K562 (cell line): ENCODE data around the gene DNAI1. TPM values are rescaled to one million over a fixed set of nuclear protein-coding genes. Genes with fewer than 3 reads are reported as not detected.

Experiments used
- ATAC-seq: fragments of 200-7000 bp; cut with Tn5 transposase; 3 replicates; pipeline ENCODE4 v1.9.1; 2020; ENCODE audit warnings: moderate library complexity
- BruUV-seq: library from RNA; stranded (reverse); fragments of 400-500 nt; replicated peaks from 2 replicates; lab custom pipeline; 2021; lab: Mats Ljungman, UMichigan
- CTCF ChIA-PET: fragments of 300-600 bp; formaldehyde crosslinking; extraction: SDS; loops from one replicate; lab custom pipeline; 2021; ENCODE audit warnings: low intra/inter-chr PET ratio; lab: Yijun Ruan, JAX
- POLR2A ChIA-PET: fragments of 300-600, 350-650 bp; sonication (Branson Sonifier 250); formaldehyde crosslinking; extraction: SDS; loops from one replicate; lab custom pipeline; 2021; ENCODE audit warnings: antibody characterized with exemption, inconsistent platforms; lab: Yijun Ruan, JAX
- DNase-seq, 4 experiments: peaks; one replicate each; pipeline versions ENCODE4 v3.0.0 to v3.0.0-alpha.2; 2011 to 2018; ENCODE audit warnings: low spot score in 3 of 4, mixed read lengths in 3 of 4; ENCODE audit errors: extremely low read depth in 1 of 4
- FAIRE-seq: peaks from 2 replicates; lab custom pipeline; 2011; peaks lifted over from hg19 to GRCh38; lab: Jason Lieb, UNC
- H2AFZ ChIP-seq: 2 replicates; pipeline ENCODE4 v1.6.0; 2011; ENCODE audit warnings: low read depth, low read length, control low read depth, inconsistent platforms
- H3K27ac ChIP-seq: fragments of 200-600 bp; 3 replicates; pipeline ENCODE4 v1.8.0; 2011; ENCODE audit warnings: low read depth, mild to moderate bottlenecking, control low read depth, inconsistent platforms, low read length, moderate library complexity, mixed read lengths; ENCODE audit errors: extremely low read depth
- H3K27me3 ChIP-seq, 2 experiments: fragments of 300-600 bp in 1 of 2; 2 replicates in 1 of 2; 3 replicates in 1 of 2; pipeline versions ENCODE4 v1.6.0 to v1.8.0; 2011; ENCODE audit warnings: inconsistent platforms in 2 of 2, low read length in 2 of 2, mild to moderate bottlenecking in 1 of 2, mixed read lengths in 1 of 2, moderate library complexity in 1 of 2; ENCODE audit not compliant: control insufficient read depth in 2 of 2, insufficient read depth in 2 of 2
- H3K36me3 ChIP-seq: fragments of 300-600 bp; 3 replicates; pipeline ENCODE4 v1.8.0; 2011; ENCODE audit warnings: mild to moderate bottlenecking, low read length, inconsistent platforms; ENCODE audit not compliant: control insufficient read depth, insufficient read depth
- H3K4me1 ChIP-seq, 2 experiments: fragments of 200-600 bp in 1 of 2; replicated peaks in 1 of 2; 2 replicates in 1 of 2; 3 replicates in 1 of 2; pipeline versions ENCODE4 v1.5.1 to v1.8.0; 2011; ENCODE audit warnings: inconsistent platforms in 2 of 2, low read length in 2 of 2, mild to moderate bottlenecking in 1 of 2, mixed read lengths in 1 of 2, moderate library complexity in 1 of 2; ENCODE audit not compliant: control insufficient read depth in 2 of 2, insufficient read depth in 2 of 2
- H3K4me2 ChIP-seq: 2 replicates; pipeline ENCODE4 v1.6.1; 2011; ENCODE audit warnings: low read length, control low read depth, inconsistent platforms, mixed read lengths; ENCODE audit not compliant: insufficient read depth
- H3K4me3 ChIP-seq: fragments of 200-600 bp; sonication (generic), shearing (Covaris generic); 2 replicates; pipeline ENCODE4 v1.5.1; 2016; ENCODE audit warnings: control low read depth, inconsistent platforms
- H3K79me2 ChIP-seq: fragments of 200-600 bp; 3 replicates; pipeline ENCODE4 v1.8.0; 2011; ENCODE audit warnings: low read length, inconsistent platforms; ENCODE audit not compliant: control insufficient read depth, insufficient read depth
- H3K9ac ChIP-seq, 2 experiments: 2 replicates each; pipeline versions ENCODE4 v1.6.0 to v1.6.1; 2011; ENCODE audit warnings: low read depth in 2 of 2, low read length in 2 of 2, control low read depth in 1 of 2, inconsistent platforms in 1 of 2, mild to moderate bottlenecking in 1 of 2, mixed read lengths in 1 of 2; ENCODE audit not compliant: insufficient read depth in 1 of 2
- H3K9me1 ChIP-seq: one replicate; pipeline ENCODE4 v1.6.0; 2011; ENCODE audit warnings: inconsistent platforms, mild to moderate bottlenecking, low read length, moderate library complexity; ENCODE audit not compliant: control insufficient read depth, insufficient read depth
- H3K9me3 ChIP-seq: replicated peaks from 2 replicates; pipeline ENCODE4 v1.5.1; 2011; ENCODE audit warnings: low read depth, low read length, inconsistent platforms; ENCODE audit not compliant: control insufficient read depth, insufficient read depth
- H4K20me1 ChIP-seq: replicated peaks from 2 replicates; pipeline ENCODE4 v1.6.1; 2011; ENCODE audit warnings: low read length, inconsistent platforms, mixed read lengths; ENCODE audit not compliant: control insufficient read depth, insufficient read depth
- DPF2 ChIP-seq: fragments of 450-650 bp; IDR thresholded peaks from 2 replicates; pipeline ENCODE4 v1.6.1; 2016
- MAFK ChIP-seq: IDR thresholded peaks from 2 replicates; pipeline ENCODE4 v1.6.1; 2011; ENCODE audit warnings: low read length, improper control_type of control experiment
- RBM34 ChIP-seq: fragments of 200-400 bp; formaldehyde crosslinking; IDR thresholded peaks from 2 replicates; pipeline ENCODE4 v1.6.1; 2018; ENCODE audit warnings: low read length, borderline replicate concordance; ENCODE audit not compliant: insufficient read depth
- SMARCA4 ChIP-seq: fragments of 450-650 bp; IDR thresholded peaks from 2 replicates; pipeline ENCODE4 v1.6.1; 2016
- SMARCE1 ChIP-seq: fragments of 450-650 bp; IDR thresholded peaks from 2 replicates; pipeline ENCODE4 v1.7.1; 2016; ENCODE audit warnings: mild to moderate bottlenecking
- STAT5B ChIP-seq: fragments of 250-450 bp; sonication (Bioruptor Pico); IDR thresholded peaks from 2 replicates; pipeline ENCODE4 v1.8.0; 2021; ENCODE audit warnings: mild to moderate bottlenecking, inconsistent platforms
- ZBTB1 ChIP-seq: sonication (generic); formaldehyde crosslinking; IDR thresholded peaks from 2 replicates; pipeline ENCODE4 v1.8.1; 2023; ENCODE audit warnings: missing genetic modification reagents, low read depth, mild to moderate bottlenecking, borderline replicate concordance
- ZNF830 ChIP-seq: fragments of 250-450 bp; sonication (Bioruptor Pico); IDR thresholded peaks from 2 replicates; pipeline ENCODE4 v1.5.0; 2021; ENCODE audit warnings: mild to moderate bottlenecking
- WGBS: fragments of 100-300 bp; shearing (Covaris generic); methylation state at CpG from one replicate; pipeline ENCODE4 v1.1.6; 2016; ENCODE audit warnings: low coverage, mixed read lengths; ENCODE audit not compliant: insufficient coverage; ENCODE audit errors: missing lambda C conversion rate; 5-methylcytosine and 5-hydroxymethylcytosine counted together
- in situ Hi-C: fragments of 300-500 bp; cut with MboI; formaldehyde crosslinking; loops from 4 replicates; pipeline ENCODE4 v1.15.0; 2018; ENCODE audit warnings: inconsistent platforms, mixed read lengths
- intact Hi-C: fragments of 100-400 bp; cut with micrococcal nuclease; formaldehyde crosslinking; loops from 2 replicates; pipeline ENCODE4 v1.14.2; 2022
- polyA plus RNA-seq, 8 experiments: library from polyadenylated mRNA; depleted of rRNA in 4 of 8; stranded (reverse) in 5 of 8; unstranded in 3 of 8; fragments of >200 nt; fragmentation: Nextera tagmentation in 2 of 8; fragmentation: Illumina TruSeq in 1 of 8; extraction: Ambion mirVana in 2 of 8; extraction: Trizol in 1 of 8; gene quantifications; 2 replicates each; pipeline versions ENCODE4 v1.2.1 to v1.2.3, GENCODE V29; 2011 to 2014; ENCODE audit warnings: inconsistent platforms in 1 of 8, missing spikeins in 1 of 8
- total RNA-seq, 7 experiments: library from RNA; depleted of rRNA in 6 of 7; stranded (reverse); fragments of >200 nt in 6 of 7; fragmentation: Illumina TruSeq in 2 of 7; extraction: Trizol in 2 of 7; gene quantifications; 2 replicates each; pipeline versions ENCODE4 v1.2.1 to v1.2.3, GENCODE V29; 2011 to 2021; ENCODE audit warnings: low replicate concordance in 1 of 7
- TF ChIP-seq, protein P1 (sequence below): fragments of 450-650 bp; IDR thresholded peaks from 2 replicates; pipeline ENCODE4 v1.6.1; 2016; ENCODE audit warnings: low read depth
- TF ChIP-seq, protein P2 (sequence below), 3 experiments: IDR thresholded peaks in 2 of 3; conservative IDR thresholded peaks in 1 of 3; 2 replicates each; pipeline ENCODE4 v1.5.1; 2011 to 2012; ENCODE audit warnings: low read length in 3 of 3, mild to moderate bottlenecking in 3 of 3, control low read depth in 2 of 3, improper control_type of control experiment in 1 of 3, inconsistent platforms in 1 of 3, low read depth in 1 of 3, mixed read lengths in 1 of 3, moderate library complexity in 1 of 3; ENCODE audit not compliant: insufficient read depth in 2 of 3
- TF ChIP-seq, protein P3 (sequence below): fragments of 450-650 bp; formaldehyde crosslinking; IDR thresholded peaks from 2 replicates; pipeline ENCODE4 v1.4.0; 2020; ENCODE audit warnings: mild to moderate bottlenecking, mixed read lengths

The DNAI1 gene
- total and polyA plus RNA-seq, 9 of the 15 experiments (the other 6 are each of a cell fraction or from before 2014, with no cell fraction given), result 0.01 to 0.17 (median 0.04) TPM; not detected in 6

DNA sequence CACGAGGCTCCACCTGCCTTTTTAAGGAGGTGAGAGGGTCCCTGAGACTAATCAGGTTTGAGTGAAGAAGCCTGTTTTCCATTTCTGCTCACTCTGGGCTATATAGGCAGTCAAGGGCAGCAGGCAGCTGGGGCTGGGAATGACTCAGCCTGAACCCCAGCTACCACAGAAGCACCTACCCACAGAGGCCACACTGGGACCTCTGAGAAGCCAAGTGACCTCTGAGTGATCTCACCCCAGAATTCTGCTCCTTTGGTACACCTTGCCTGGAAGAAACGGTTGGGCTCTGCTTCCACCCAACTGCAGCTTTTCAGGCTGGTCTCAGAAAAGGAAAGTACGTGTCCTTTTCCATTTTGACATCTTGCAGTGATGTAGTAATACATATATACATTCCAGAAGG, 7.1 kb upstream of the DNAI1 start:
- in situ Hi-C loops (no loop called here), intact Hi-C loops (no loop called here)
- peaks cover 7 to 13% of the 10 kb centered on the region in 2 experiments; a peak in 3 of 5 replicates for H3K4me1 ChIP-seq
- ChIA-PET CTCF (no interaction called here), POLR2A (interaction anchor here (0.7 to 1.5 kb wide), 2 partner anchors 12 to 46 kb away, joined by 3 to 4 read pairs; no protein-coding TSS in a partner anchor)
- BruUV-seq, result no TSS peak
- peaks cover 9% of the 10 kb centered on the region; the same call in 1 of the 2 replicates for H4K20me1 ChIP-seq
- H2AFZ ChIP-seq, result no peak overlapping the region
- no peaks in the 10 kb centered on the region for H3K36me3 ChIP-seq
- no peaks in the 10 kb centered on the region for H3K27me3 ChIP-seq
- H3K9ac ChIP-seq, result peak overlapping the region in 1 of 2 experiments; percentile 75; a peak in 1 of 4 replicates
- H3K9me1 ChIP-seq, result no peaks in the 10 kb centered on the region
- H3K4me2 ChIP-seq, result no peak overlapping the region; the same call in 1 of the 2 replicates
- ATAC-seq (peak; percentile 85), DNase-seq (peak; percentile 39 to 60 (median 48)), FAIRE-seq (peak; percentile 82)
- no peak overlapping the region for H3K27ac ChIP-seq
- H3K79me2 ChIP-seq, result no peaks in the 10 kb centered on the region
- whole genome bisulfite sequencing, result 0% methylated on average over 3 of the region's 3 CpGs
- no peaks in the 10 kb centered on the region for H3K9me3 ChIP-seq
- no peak overlapping the region for H3K4me3 ChIP-seq
- TF ChIP-seq, protein P1, sequence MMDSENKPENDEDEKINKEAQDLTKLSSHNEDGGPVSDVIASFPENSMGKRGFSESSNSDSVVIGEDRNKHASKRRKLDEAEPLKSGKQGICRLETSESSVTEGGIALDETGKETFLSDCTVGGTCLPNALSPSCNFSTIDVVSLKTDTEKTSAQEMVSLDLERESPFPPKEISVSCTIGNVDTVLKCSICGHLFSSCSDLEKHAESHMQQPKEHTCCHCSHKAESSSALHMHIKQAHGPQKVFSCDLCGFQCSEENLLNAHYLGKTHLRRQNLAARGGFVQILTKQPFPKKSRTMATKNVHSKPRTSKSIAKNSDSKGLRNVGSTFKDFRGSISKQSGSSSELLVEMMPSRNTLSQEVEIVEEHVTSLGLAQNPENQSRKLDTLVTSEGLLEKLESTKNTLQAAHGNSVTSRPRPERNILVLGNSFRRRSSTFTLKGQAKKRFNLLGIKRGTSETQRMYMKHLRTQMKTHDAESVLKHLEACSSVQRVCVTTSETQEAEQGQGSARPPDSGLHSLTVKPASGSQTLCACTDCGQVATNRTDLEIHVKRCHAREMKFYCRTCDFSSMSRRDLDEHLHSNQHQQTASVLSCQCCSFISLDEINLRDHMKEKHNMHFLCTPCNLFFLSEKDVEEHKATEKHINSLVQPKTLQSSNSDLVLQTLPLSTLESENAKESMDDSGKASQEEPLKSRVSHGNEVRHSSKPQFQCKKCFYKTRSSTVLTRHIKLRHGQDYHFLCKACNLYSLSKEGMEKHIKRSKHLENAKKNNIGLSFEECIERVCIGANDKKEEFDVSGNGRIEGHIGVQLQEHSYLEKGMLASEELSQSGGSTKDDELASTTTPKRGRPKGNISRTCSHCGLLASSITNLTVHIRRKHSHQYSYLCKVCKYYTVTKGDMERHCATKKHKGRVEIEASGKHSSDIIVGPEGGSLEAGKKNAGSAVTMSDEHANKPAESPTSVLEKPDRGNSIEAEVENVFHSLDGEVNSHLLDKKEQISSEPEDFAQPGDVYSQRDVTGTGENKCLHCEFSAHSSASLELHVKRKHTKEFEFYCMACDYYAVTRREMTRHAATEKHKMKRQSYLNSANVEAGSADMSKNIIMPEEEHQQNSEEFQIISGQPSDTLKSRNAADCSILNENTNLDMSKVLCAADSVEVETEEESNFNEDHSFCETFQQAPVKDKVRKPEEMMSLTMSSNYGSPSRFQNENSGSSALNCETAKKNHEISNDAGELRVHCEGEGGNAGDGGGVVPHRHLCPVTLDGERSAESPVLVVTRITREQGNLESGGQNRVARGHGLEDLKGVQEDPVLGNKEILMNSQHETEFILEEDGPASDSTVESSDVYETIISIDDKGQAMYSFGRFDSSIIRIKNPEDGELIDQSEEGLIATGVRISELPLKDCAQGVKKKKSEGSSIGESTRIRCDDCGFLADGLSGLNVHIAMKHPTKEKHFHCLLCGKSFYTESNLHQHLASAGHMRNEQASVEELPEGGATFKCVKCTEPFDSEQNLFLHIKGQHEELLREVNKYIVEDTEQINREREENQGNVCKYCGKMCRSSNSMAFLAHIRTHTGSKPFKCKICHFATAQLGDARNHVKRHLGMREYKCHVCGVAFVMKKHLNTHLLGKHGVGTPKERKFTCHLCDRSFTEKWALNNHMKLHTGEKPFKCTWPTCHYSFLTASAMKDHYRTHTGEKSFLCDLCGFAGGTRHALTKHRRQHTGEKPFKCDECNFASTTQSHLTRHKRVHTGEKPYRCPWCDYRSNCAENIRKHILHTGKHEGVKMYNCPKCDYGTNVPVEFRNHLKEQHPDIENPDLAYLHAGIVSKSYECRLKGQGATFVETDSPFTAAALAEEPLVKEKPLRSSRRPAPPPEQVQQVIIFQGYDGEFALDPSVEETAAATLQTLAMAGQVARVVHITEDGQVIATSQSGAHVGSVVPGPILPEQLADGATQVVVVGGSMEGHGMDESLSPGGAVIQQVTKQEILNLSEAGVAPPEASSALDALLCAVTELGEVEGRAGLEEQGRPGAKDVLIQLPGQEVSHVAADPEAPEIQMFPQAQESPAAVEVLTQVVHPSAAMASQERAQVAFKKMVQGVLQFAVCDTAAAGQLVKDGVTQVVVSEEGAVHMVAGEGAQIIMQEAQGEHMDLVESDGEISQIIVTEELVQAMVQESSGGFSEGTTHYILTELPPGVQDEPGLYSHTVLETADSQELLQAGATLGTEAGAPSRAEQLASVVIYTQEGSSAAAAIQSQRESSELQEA, result no peak
- TF ChIP-seq, protein P2, sequence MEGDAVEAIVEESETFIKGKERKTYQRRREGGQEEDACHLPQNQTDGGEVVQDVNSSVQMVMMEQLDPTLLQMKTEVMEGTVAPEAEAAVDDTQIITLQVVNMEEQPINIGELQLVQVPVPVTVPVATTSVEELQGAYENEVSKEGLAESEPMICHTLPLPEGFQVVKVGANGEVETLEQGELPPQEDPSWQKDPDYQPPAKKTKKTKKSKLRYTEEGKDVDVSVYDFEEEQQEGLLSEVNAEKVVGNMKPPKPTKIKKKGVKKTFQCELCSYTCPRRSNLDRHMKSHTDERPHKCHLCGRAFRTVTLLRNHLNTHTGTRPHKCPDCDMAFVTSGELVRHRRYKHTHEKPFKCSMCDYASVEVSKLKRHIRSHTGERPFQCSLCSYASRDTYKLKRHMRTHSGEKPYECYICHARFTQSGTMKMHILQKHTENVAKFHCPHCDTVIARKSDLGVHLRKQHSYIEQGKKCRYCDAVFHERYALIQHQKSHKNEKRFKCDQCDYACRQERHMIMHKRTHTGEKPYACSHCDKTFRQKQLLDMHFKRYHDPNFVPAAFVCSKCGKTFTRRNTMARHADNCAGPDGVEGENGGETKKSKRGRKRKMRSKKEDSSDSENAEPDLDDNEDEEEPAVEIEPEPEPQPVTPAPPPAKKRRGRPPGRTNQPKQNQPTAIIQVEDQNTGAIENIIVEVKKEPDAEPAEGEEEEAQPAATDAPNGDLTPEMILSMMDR (IDR thresholded peaks at IDR 0.05 in 2 of 3, conservative IDR thresholded peaks at IDR 0.05 in 1 of 3; ENCODE audit: insufficient read depth in 2 of 3, low read depth in 1 of 3, low read length in 3 of 3), result no peak
- TF ChIP-seq RBM34, result no peak
- TF ChIP-seq SMARCE1, result no peak
- TF ChIP-seq ZNF830 (CRISPR knock-in tag), result no peak
- TF ChIP-seq STAT5B (CRISPR knock-in tag), result no peak
- TF ChIP-seq ZBTB1 (CRISPR knock-in tag), result no peak; the same call in 1 of the 2 replicates
- 0 out of 2 replicates have a peak, but pooled peaks have one; percentile 7 for TF ChIP-seq MAFK
- no peak for TF ChIP-seq DPF2
- TF ChIP-seq SMARCA4, result peak; percentile 18; the same call in 1 of the 2 replicates
- TF ChIP-seq, protein P3, sequence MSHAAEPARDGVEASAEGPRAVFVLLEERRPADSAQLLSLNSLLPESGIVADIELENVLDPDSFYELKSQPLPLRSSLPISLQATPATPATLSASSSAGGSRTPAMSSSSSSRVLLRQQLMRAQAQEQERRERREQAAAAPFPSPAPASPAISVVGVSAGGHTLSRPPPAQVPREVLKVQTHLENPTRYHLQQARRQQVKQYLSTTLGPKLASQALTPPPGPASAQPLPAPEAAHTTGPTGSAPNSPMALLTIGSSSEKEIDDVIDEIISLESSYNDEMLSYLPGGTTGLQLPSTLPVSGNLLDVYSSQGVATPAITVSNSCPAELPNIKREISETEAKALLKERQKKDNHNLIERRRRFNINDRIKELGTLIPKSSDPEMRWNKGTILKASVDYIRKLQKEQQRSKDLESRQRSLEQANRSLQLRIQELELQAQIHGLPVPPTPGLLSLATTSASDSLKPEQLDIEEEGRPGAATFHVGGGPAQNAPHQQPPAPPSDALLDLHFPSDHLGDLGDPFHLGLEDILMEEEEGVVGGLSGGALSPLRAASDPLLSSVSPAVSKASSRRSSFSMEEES (CRISPR knock-in tag), result no peak
